ENCODE data around the gene TPP1. TPM values are rescaled to one million over a fixed set of nuclear protein-coding genes. Genes with fewer than 3 reads are reported as not detected.

Gene TPP1
- total and polyA plus RNA-seq, 9 of the 15 experiments (the other 6 are each of a cell fraction or from before 2014, with no cell fraction given): 7.5 to 75.8 (median 15.7) TPM

GRCh38 chr11:6646918-6647679 lies 27.9 kb upstream of the TPP1 start:
- H3K79me2 ChIP-seq (ENCODE audit: control insufficient read depth, insufficient read depth, low read length): no peaks in the 10 kb centered on the region
- no TSS peak for BruUV-seq (replicated peaks)
- DNase-seq (ENCODE audit: extremely low read depth in 1 of 4, low spot score in 3 of 4) (no peak), ATAC-seq (peak; percentile 44), FAIRE-seq (peak; percentile 51)
- 47% methylated on average over 7 of the region's 9 CpGs for WGBS (ENCODE audit: insufficient coverage, low coverage, missing lambda C conversion rate)
- TF ChIP-seq SREBF2 (CRISPR knock-in tag; IDR thresholded peaks at IDR 0.05) (no peak), SMAD2 (IDR thresholded peaks at IDR 0.05; ENCODE audit: low read depth, low read length) (no peak), SMARCE1 (IDR thresholded peaks at IDR 0.05) (peak; percentile 39; the same call in 1 of the 2 replicates), NFIC (IDR thresholded peaks at IDR 0.05) (peak; percentile 69), SPI1 (IDR thresholded peaks at IDR 0.05; ENCODE audit: borderline replicate concordance, low read depth, low read length) (peak; percentile 98), HCFC1 (IDR thresholded peaks at IDR 0.05; ENCODE audit: low read depth, low read length) (no peak), POLR2AphosphoS5 (IDR thresholded peaks at IDR 0.05; ENCODE audit: control insufficient read depth, insufficient read depth, low read depth, low read length) (no peak), CLOCK (CRISPR knock-in tag; IDR thresholded peaks at IDR 0.05; ENCODE audit: borderline replicate concordance) (no peak), ETV5 (CRISPR knock-in tag; IDR thresholded peaks at IDR 0.05; ENCODE audit: low read depth) (no peak), MAFK (IDR thresholded peaks at IDR 0.05; ENCODE audit: low read length) (no peak), ZNF124 (CRISPR knock-in tag; IDR thresholded peaks at IDR 0.05) (no peak), KAT8 (IDR thresholded peaks at IDR 0.05; ENCODE audit: low read depth) (no peak), ATF1 (CRISPR knock-in tag; IDR thresholded peaks at IDR 0.05) (no peak), ATF1 (tag; IDR thresholded peaks at IDR 0.05) (no peak), ARID2 (IDR thresholded peaks at IDR 0.05) (no peak), TFAP4 (CRISPR knock-in tag; IDR thresholded peaks at IDR 0.05; ENCODE audit: borderline replicate concordance) (no peak)
- TF ChIP-seq, protein P1, sequence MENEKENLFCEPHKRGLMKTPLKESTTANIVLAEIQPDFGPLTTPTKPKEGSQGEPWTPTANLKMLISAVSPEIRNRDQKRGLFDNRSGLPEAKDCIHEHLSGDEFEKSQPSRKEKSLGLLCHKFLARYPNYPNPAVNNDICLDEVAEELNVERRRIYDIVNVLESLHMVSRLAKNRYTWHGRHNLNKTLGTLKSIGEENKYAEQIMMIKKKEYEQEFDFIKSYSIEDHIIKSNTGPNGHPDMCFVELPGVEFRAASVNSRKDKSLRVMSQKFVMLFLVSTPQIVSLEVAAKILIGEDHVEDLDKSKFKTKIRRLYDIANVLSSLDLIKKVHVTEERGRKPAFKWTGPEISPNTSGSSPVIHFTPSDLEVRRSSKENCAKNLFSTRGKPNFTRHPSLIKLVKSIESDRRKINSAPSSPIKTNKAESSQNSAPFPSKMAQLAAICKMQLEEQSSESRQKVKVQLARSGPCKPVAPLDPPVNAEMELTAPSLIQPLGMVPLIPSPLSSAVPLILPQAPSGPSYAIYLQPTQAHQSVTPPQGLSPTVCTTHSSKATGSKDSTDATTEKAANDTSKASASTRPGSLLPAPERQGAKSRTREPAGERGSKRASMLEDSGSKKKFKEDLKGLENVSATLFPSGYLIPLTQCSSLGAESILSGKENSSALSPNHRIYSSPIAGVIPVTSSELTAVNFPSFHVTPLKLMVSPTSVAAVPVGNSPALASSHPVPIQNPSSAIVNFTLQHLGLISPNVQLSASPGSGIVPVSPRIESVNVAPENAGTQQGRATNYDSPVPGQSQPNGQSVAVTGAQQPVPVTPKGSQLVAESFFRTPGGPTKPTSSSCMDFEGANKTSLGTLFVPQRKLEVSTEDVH (IDR thresholded peaks at IDR 0.05; ENCODE audit: low read depth, partially characterized antibody): no peak
- H3K4me3 ChIP-seq: no peak overlapping the region
- H3K36me3 ChIP-seq (ENCODE audit: control insufficient read depth, insufficient read depth, low read length): no peaks in the 10 kb centered on the region
- no peaks in the 10 kb centered on the region for H4K20me1 ChIP-seq (replicated peaks; ENCODE audit: control insufficient read depth, insufficient read depth, low read length)
- ChIA-PET POLR2A (interaction anchor here (1.2 to 3.1 kb wide), 2 partner anchors 9 to 21 kb away, joined by 4 to 12 read pairs; no protein-coding TSS in a partner anchor), CTCF (ENCODE audit: low intra/inter-chr PET ratio) (no interaction called here)
- no peak overlapping the region for H3K4me2 ChIP-seq (ENCODE audit: insufficient read depth, low read length)
- H3K9ac ChIP-seq (ENCODE audit: insufficient read depth in 1 of 2, low read depth in 2 of 2, low read length in 2 of 2): peak overlapping the region in 1 of 2 experiments; percentile 75; a peak in 2 of 4 replicates
- peaks cover 20 to 43% of the 10 kb centered on the region in 2 experiments for H3K4me1 ChIP-seq (replicated peaks in 1 of 2; ENCODE audit: control insufficient read depth in 2 of 2, insufficient read depth in 2 of 2, low read length in 2 of 2)
- H2AFZ ChIP-seq (ENCODE audit: low read depth, low read length): peak overlapping the region; percentile 77
- in situ Hi-C loops (cut with MboI): no loop called here
- no peaks in the 10 kb centered on the region for H3K9me3 ChIP-seq (replicated peaks; ENCODE audit: control insufficient read depth, insufficient read depth, low read depth, low read length)
- intact Hi-C loops (cut with micrococcal nuclease): no loop called here
- no peak overlapping the region for H3K27ac ChIP-seq (ENCODE audit: extremely low read depth, low read depth, low read length)
- no peaks in the 10 kb centered on the region for H3K9me1 ChIP-seq (ENCODE audit: control insufficient read depth, insufficient read depth, low read length)
- H3K27me3 ChIP-seq (ENCODE audit: control insufficient read depth in 2 of 2, insufficient read depth in 2 of 2, low read length in 2 of 2): no peaks in the 10 kb centered on the region; a peak in 1 of 5 replicates

All from K562 (cell line).